Activated B cell treated with CpG ODN at 0.5 μM for 24 hours (primary cell): Measurements from ENCODE around the gene TBC1D7. TPM values are rescaled to one million over a fixed set of nuclear protein-coding genes. Genes with fewer than 3 reads are reported as not detected.
A peak's percentile ranks its signal among the peaks of the same experiment; 100 is the strongest.

Source experiments
- ATAC-seq: fragments of 200-7000 bp; cut with Tn5 transposase; one replicate; pipeline ENCODE4 v1.10.0; 2021; ENCODE audit warnings: low read depth, mild to moderate bottlenecking, moderate library complexity
- CTCF ChIA-PET: fragments of 350-600 bp; sonication (Branson Sonifier 250); formaldehyde crosslinking; loops from one replicate; lab custom pipeline; 2021; ENCODE audit warnings: antibody characterized with exemption; lab: Charles Lee
- POLR2A ChIA-PET: fragments of 350-600 bp; sonication (Branson Sonifier 250); formaldehyde crosslinking; loops from one replicate; lab custom pipeline; 2021; ENCODE audit warnings: antibody characterized with exemption; lab: Charles Lee
- DNase-seq: peaks from one replicate; pipeline ENCODE4 v3.0.0; 2022
- H3K27ac Mint-ChIP-seq: one replicate; pipeline ENCODE4 v1.8.0; 2020; ENCODE audit warnings: mixed read lengths
- H3K27me3 Mint-ChIP-seq: one replicate; pipeline ENCODE4 v1.8.0; 2021; ENCODE audit warnings: mixed read lengths
- H3K36me3 Mint-ChIP-seq: one replicate; pipeline ENCODE4 v1.8.0; 2021; ENCODE audit warnings: low read depth, mixed read lengths
- H3K4me1 Mint-ChIP-seq: one replicate; pipeline ENCODE4 v1.8.0; 2021; ENCODE audit warnings: mixed read lengths
- H3K4me3 Mint-ChIP-seq: one replicate; pipeline ENCODE4 v1.8.0; 2020; ENCODE audit warnings: mild to moderate bottlenecking, mixed read lengths
- H3K9me3 Mint-ChIP-seq: one replicate; pipeline ENCODE4 v1.8.0; 2020; ENCODE audit warnings: mixed read lengths
- intact Hi-C: fragments of 100-400 bp; cut with micrococcal nuclease; formaldehyde crosslinking; loops from one replicate; pipeline ENCODE4 v1.15.1; 2024
- total RNA-seq: library from RNA; stranded (reverse); gene quantifications from 2 replicates; pipeline ENCODE4 v1.2.3, GENCODE V29; 2022
- TF ChIP-seq, protein P1 (sequence below): fragments of 200-600 bp; IDR thresholded peaks from one replicate; pipeline ENCODE4 v1.8.0; 2022; ENCODE audit warnings: antibody characterized with exemption, mild to moderate bottlenecking

The TBC1D7 gene
- total RNA-seq, 1 donor from 2014 or later, result 18.5 TPM

DNA sequence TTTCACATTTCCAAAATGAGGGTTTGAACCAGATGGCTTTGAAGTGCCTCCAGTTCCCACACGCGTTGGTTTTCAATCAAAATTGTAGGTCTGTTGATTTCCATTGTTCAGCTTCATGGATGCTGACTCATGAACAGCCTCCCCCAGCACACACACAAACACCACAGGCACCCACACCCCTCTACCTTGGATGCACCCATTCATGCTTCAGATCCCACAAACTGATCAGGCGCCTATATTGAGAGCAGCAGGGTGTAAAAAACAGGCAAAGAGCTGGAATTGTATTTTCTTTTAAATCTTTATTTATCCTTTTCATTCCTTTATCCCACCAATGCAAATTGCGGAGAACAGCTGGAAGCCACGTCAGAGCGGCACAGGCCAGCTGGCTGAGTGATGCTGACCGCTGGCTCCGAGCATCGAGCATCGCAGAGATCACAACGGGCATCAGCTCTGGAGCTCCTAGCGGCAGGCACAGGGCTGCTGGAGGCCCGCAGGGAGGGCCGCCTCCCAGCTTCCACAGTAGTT lies 29.3 kb upstream of the TBC1D7 start:
- ATAC-seq, result no peak
- H3K4me3 Mint-ChIP-seq, result no peak overlapping the region
- peak overlapping the region; percentile 92 for H3K27ac Mint-ChIP-seq
- DNase-seq, result no peak
- H3K4me1 Mint-ChIP-seq, result peaks cover 83% of the 10 kb centered on the region
- ChIA-PET POLR2A (interaction anchor here (0.6 to 4.7 kb wide), 6 partner anchors 18 to 1906 kb away, joined by 3 to 38 read pairs (median 4); partner anchors contain the start of genes NOL7, SIRT5 and TBC1D7), CTCF (interaction anchor here (0.7 to 2.3 kb wide), 5 partner anchors 20 to 258 kb away, joined by 3 to 11 read pairs (median 5); partner anchors contain the start of genes NOL7 and SIRT5)
- TF ChIP-seq, protein P1, sequence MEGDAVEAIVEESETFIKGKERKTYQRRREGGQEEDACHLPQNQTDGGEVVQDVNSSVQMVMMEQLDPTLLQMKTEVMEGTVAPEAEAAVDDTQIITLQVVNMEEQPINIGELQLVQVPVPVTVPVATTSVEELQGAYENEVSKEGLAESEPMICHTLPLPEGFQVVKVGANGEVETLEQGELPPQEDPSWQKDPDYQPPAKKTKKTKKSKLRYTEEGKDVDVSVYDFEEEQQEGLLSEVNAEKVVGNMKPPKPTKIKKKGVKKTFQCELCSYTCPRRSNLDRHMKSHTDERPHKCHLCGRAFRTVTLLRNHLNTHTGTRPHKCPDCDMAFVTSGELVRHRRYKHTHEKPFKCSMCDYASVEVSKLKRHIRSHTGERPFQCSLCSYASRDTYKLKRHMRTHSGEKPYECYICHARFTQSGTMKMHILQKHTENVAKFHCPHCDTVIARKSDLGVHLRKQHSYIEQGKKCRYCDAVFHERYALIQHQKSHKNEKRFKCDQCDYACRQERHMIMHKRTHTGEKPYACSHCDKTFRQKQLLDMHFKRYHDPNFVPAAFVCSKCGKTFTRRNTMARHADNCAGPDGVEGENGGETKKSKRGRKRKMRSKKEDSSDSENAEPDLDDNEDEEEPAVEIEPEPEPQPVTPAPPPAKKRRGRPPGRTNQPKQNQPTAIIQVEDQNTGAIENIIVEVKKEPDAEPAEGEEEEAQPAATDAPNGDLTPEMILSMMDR, result no peak
- no peaks in the 10 kb centered on the region for H3K9me3 Mint-ChIP-seq
- intact Hi-C loops, result loop anchor here (1.0 to 10.0 kb wide), 4 partner anchors 55 to 1975 kb away; no protein-coding TSS in a partner anchor
- no peaks in the 10 kb centered on the region for H3K36me3 Mint-ChIP-seq
- no peaks in the 10 kb centered on the region for H3K27me3 Mint-ChIP-seq

DNA sequence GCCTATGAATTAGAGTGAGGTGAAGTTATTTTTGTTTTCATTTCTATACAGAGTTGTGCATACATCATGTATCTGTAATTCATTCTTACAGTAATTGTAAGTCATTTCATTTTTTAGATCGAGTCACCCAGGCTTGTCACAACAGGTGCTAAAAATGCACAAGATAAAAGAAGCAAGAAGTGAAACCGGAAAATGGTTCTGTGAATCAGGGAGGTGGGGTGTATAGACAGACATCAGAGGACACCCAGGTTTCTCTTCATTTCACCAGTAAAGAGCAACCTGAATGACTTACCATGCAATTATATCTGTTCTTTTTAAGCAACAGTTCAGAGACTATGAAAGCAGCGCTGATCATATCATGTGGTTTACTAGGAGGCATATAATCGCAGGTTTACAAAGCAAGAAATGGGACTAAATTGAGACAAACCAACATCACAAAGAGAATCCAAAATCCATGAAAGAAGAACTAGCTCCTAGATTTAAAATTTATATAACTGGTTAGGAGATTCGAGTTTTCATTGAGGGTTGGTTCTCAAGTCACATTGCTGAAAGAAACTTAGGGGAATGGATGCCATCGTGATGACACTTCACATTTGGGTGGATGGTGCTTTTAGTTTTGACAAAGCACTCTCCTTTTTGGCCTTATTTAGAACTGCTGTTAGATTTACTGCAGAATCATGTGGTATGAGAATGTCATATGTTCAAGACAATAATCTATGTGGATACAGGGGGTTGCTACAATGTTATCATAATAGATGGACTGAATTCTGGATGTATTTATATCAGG lies 27.9 kb upstream of the TBC1D7 start:
- H3K36me3 Mint-ChIP-seq, result no peaks in the 10 kb centered on the region

DNA sequence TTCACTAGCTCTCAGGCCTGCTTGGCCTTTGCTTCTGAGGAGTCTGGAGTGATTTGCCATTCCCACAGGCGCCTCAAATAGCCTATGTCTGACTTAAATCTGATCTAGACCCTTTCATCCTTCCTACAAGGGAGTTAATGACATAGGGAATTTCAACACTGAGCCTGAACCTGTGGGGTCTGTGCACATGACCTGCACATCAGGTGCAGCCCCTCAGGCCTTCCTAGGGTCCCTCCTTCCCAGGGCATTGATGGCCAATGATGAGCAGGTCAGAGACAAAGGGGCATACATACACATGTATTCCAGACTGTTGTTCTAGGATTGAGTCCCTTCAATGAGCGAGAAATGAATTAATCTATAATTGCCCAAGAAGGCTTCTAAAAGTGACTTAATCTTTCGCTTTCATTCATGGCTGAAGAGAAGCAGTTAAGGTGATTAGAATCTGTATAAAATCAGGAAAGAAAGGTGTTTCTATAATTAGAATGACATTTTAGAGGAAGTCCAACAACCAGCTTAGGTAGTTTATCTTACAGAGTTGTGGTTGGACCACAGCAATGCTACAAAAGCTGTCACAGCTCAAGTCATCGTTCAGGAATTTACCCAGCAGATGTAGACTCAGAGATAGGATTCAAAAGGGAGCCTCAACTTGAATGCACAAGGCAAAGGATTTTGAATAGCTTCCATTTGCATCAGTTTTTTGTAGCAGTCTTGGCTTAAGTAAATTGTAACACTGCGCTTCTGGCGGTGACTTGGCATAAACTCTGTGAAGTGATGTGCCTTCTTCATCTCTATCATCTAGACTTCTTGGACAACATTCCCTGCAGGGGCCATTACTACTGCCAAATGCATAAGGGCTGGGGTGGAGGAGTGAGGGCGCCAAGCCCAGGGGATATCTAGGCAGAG lies 27.0 kb upstream of the TBC1D7 start:
- ATAC-seq, result peak; percentile 46
- Mint-ChIP-seq H3K4me1 (peaks cover 70% of the 10 kb centered on the region), H3K4me3 (peak overlapping the region; percentile 70), H3K27me3 (no peaks in the 10 kb centered on the region), H3K27ac (peak overlapping the region; percentile 92), H3K9me3 (no peaks in the 10 kb centered on the region), H3K36me3 (no peaks in the 10 kb centered on the region)
- intact Hi-C loops, result loop anchor here (5.0 to 10.0 kb wide), 2 partner anchors 350 to 1973 kb away; no protein-coding TSS in a partner anchor
- ChIA-PET CTCF (interaction anchor here (0.8 to 2.9 kb wide), 7 partner anchors 17 to 220 kb away, joined by 3 to 12 read pairs (median 8); partner anchors contain the start of gene SIRT5), POLR2A (interaction anchor here (0.5 to 4.7 kb wide), 24 partner anchors 9 to 1894 kb away, joined by 3 to 38 read pairs (median 4); partner anchors contain the start of genes GFOD1, NOL7, SIRT5 and TBC1D7)
- no peak for DNase-seq
- TF ChIP-seq, protein P1, result no peak

More for the DNA sequence above, 27.9 kb upstream of the TBC1D7 start:
- peak overlapping the region; percentile 70 for H3K4me3 Mint-ChIP-seq
- no peaks in the 10 kb centered on the region for H3K9me3 Mint-ChIP-seq
- no peaks in the 10 kb centered on the region for H3K27me3 Mint-ChIP-seq
- peak overlapping the region; percentile 92 for H3K27ac Mint-ChIP-seq
- CTCF ChIA-PET, result interaction anchor here (0.9 to 2.3 kb wide), 6 partner anchors 18 to 219 kb away, joined by 3 to 11 read pairs (median 4); partner anchors contain the start of gene SIRT5
- ATAC-seq (peak; percentile 88), DNase-seq (no peak)
- intact Hi-C loops, result loop anchor here (1.0 to 10.0 kb wide), 8 partner anchors 16 to 1974 kb away; no protein-coding TSS in a partner anchor
- POLR2A ChIA-PET, result interaction anchor here (0.7 to 4.7 kb wide), 12 partner anchors 16 to 1895 kb away, joined by 3 to 38 read pairs (median 10); partner anchors contain the start of genes GFOD1, NOL7 and TBC1D7
- TF ChIP-seq, protein P1, result no peak
- H3K4me1 Mint-ChIP-seq, result peaks cover 79% of the 10 kb centered on the region

DNA sequence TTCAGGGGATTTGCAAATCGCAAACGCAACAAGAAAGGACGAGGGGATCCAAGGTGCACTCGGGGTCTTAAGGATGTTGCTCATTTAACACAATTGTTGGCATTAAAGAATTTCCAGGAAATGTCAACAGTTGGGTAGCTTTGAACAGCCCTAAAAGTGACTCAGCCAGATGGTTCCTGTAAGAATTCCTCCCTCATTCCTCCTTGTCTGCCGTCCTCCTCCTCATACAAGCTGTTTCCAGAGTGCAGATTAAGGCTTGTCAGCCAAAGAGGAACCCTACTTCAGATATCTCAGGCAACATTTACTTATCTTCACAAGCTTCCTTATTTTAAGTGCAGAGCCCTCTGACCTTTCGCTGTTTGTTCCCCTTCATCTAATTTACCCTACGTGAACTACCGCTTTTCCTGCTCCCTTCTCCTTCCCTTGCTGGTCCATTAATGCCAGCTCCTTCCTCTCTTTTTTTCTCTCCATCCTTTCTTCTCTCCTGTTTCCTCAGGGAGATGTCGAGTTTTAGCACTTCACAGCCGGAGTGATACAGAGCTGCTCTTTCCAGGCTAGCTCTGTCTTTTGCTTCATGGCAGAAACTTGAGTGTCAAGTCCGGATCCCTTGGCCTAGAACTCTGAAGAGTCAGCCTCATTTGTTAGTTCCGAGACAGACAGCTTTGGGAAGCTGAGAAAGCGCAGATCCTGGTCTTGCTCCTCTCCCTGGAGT lies 26.1 kb upstream of the TBC1D7 start:
- ATAC-seq (peak; percentile 25), DNase-seq (no peak)
- Mint-ChIP-seq H3K27me3 (no peaks in the 10 kb centered on the region), H3K4me3 (peak overlapping the region; percentile 70), H3K36me3 (no peaks in the 10 kb centered on the region), H3K27ac (peak overlapping the region; percentile 92), H3K9me3 (no peaks in the 10 kb centered on the region), H3K4me1 (peaks cover 64% of the 10 kb centered on the region)
- ChIA-PET CTCF (interaction anchor here (0.6 to 2.9 kb wide), 8 partner anchors 17 to 221 kb away, joined by 3 to 12 read pairs (median 7); partner anchors contain the start of gene SIRT5), POLR2A (interaction anchor here (0.6 to 4.7 kb wide), 19 partner anchors 8 to 261 kb away, joined by 3 to 38 read pairs (median 5); partner anchors contain the start of genes GFOD1, NOL7, SIRT5 and TBC1D7)
- TF ChIP-seq, protein P1, result no peak
- intact Hi-C loops, result loop anchor here (5.0 to 10.0 kb wide), 2 partner anchors 350 to 1972 kb away; no protein-coding TSS in a partner anchor
